Nephron progenitor cell (in vitro differentiated cells): ENCODE results near the gene NDUFA9.
A peak's percentile ranks its signal among the peaks of the same experiment; 100 is the strongest.

ENCODE experiments used
- DNase-seq: peaks from one replicate; pipeline ENCODE4 v3.0.0; 2021
- H3K27ac Mint-ChIP-seq: 2 replicates; pipeline ENCODE4 v1.8.0; 2021; ENCODE audit warnings: mild to moderate bottlenecking, moderate library complexity, mixed read lengths
- H3K27me3 Mint-ChIP-seq: 2 replicates; pipeline ENCODE4 v1.8.0; 2021; ENCODE audit warnings: mild to moderate bottlenecking, low read depth, mixed read lengths; ENCODE audit not compliant: poor library complexity
- H3K36me3 Mint-ChIP-seq: 2 replicates; pipeline ENCODE4 v1.8.0; 2021; ENCODE audit warnings: low read depth, mixed read lengths
- H3K4me1 Mint-ChIP-seq: 2 replicates; pipeline ENCODE4 v1.8.0; 2021; ENCODE audit warnings: mixed read lengths
- H3K4me3 Mint-ChIP-seq: 2 replicates; pipeline ENCODE4 v1.8.0; 2021; ENCODE audit warnings: mild to moderate bottlenecking, moderate library complexity, mixed read lengths
- H3K9me3 Mint-ChIP-seq: 2 replicates; pipeline ENCODE4 v1.8.0; 2021; ENCODE audit warnings: mild to moderate bottlenecking, moderate library complexity, mixed read lengths
- TF ChIP-seq, protein P1 (sequence below): fragments of 200-600 bp; sonication (generic); IDR thresholded peaks from 2 replicates; pipeline ENCODE4 v1.5.0; 2021; ENCODE audit warnings: antibody characterized with exemption

The NDUFA9 gene

DNA sequence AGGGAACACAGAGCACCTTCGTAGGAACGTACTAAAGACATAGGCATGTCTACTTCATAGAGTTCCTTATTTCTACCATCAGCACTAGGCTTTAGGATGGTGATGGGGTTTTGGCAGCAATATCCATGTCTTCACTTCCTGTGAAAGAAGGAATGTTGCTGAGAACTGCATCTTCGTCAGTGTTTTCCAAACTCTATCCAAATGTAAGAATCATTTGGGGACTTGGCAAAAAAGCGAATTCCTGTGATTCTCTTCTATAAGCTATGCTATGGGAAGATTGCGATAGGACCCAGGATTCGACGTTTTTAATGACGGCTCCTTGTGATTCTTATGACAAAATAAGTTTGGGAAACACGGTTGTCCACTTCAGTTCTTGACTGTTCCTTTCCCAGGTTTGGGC lies 39.8 kb upstream of the NDUFA9 start:
- no peak overlapping the region for H3K4me3 Mint-ChIP-seq
- TF ChIP-seq, protein P1, sequence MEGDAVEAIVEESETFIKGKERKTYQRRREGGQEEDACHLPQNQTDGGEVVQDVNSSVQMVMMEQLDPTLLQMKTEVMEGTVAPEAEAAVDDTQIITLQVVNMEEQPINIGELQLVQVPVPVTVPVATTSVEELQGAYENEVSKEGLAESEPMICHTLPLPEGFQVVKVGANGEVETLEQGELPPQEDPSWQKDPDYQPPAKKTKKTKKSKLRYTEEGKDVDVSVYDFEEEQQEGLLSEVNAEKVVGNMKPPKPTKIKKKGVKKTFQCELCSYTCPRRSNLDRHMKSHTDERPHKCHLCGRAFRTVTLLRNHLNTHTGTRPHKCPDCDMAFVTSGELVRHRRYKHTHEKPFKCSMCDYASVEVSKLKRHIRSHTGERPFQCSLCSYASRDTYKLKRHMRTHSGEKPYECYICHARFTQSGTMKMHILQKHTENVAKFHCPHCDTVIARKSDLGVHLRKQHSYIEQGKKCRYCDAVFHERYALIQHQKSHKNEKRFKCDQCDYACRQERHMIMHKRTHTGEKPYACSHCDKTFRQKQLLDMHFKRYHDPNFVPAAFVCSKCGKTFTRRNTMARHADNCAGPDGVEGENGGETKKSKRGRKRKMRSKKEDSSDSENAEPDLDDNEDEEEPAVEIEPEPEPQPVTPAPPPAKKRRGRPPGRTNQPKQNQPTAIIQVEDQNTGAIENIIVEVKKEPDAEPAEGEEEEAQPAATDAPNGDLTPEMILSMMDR = no peak
- no peak for DNase-seq
- H3K27me3 Mint-ChIP-seq = peaks cover 6% of the 10 kb centered on the region
- H3K27ac Mint-ChIP-seq = peak overlapping the region; percentile 69
- H3K36me3 Mint-ChIP-seq = peaks cover 20% of the 10 kb centered on the region
- H3K9me3 Mint-ChIP-seq = no peaks in the 10 kb centered on the region
- peaks cover 13% of the 10 kb centered on the region for H3K4me1 Mint-ChIP-seq

DNA sequence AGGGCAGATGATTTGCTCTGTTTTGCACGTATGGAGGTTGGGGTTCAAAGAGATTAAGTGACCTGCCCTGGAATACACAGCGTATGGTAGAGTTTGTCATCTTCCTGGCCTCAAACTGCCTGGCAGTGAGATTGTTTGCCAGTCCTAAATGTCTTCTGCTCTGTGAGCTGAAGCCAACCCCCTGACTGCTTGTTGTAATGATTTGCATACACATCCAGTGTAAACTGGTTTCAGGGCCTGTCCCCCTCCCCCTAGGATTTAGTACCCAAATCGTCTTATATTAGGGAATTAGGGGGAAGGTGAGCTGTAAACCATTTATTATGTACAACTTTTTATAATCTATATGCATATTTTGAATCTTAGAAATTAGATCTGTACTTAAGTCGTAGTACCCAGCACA lies 38.4 kb upstream of the NDUFA9 start:
- peaks cover 4% of the 10 kb centered on the region for H3K4me1 Mint-ChIP-seq
- no peaks in the 10 kb centered on the region for H3K9me3 Mint-ChIP-seq
- no peak overlapping the region for H3K27ac Mint-ChIP-seq
- TF ChIP-seq, protein P1 = no peak
- no peak for DNase-seq
- H3K36me3 Mint-ChIP-seq = peaks cover 26% of the 10 kb centered on the region
- H3K4me3 Mint-ChIP-seq = no peak overlapping the region
- H3K27me3 Mint-ChIP-seq = no peaks in the 10 kb centered on the region

DNA sequence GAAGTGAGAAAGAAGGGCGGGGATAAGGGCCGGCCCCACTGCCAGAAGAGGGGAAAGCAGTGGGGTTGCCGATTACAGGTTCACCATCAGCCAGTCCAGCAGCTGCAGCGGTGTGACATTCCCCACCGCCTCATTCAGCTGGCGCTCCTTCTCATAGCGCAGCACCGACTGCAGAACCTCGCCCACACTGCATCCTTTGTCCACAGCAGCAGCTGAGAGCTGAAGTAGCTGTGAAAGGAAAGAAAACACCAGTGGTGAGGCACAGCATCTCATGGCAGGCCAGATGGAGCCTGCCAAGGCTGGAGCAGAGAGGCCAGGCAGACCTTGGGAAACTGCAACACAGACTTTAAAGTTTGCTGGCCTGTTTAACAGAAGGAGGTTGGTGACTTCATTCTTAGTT lies 33.2 kb upstream of the NDUFA9 start:
- no peak overlapping the region for H3K4me3 Mint-ChIP-seq
- H3K27me3 Mint-ChIP-seq = no peaks in the 10 kb centered on the region
- no peak for DNase-seq
- no peak overlapping the region for H3K27ac Mint-ChIP-seq
- H3K4me1 Mint-ChIP-seq = no peaks in the 10 kb centered on the region
- H3K9me3 Mint-ChIP-seq = no peaks in the 10 kb centered on the region
- peaks cover 20% of the 10 kb centered on the region for H3K36me3 Mint-ChIP-seq
- TF ChIP-seq, protein P1 = no peak

DNA sequence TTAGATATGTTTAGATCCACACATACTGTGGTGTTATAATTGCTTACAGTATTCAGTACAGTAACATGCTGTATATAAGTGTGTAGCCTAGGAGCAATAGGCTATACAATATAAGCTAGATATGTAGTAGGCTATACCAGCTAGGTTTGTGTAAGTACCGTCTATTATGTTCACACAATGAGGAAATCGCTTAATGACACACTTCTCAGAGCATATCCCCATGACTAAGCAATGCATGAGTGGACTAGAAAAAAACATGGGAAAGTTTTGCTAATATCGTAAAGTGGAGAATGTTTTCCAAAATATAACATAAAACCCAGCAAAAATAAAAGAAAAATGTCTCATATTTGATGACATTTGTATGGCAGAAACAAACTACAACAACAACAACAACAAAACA lies 27.4 kb upstream of the NDUFA9 start:
- no peak overlapping the region for H3K27ac Mint-ChIP-seq
- no peaks in the 10 kb centered on the region for H3K36me3 Mint-ChIP-seq
- peaks cover 34% of the 10 kb centered on the region for H3K27me3 Mint-ChIP-seq

DNA sequence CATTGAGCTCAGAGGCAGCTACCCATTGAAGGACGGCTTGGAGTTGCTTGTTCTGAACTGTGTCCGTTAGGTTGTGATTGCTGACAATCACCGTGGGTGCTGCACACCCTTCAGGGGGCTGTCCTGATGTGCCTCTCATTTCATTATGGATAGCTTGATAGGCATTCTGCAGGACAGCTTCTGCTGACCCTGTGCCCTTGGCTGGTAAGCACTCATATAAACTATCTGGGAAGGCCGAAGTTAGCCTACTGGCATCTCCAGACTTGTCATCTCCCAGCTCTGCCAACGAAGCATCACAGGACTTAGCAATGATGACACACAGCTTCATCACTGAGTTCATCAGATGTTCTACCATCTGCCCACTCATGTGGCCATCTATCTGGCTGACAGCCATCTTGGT lies 22.4 kb upstream of the NDUFA9 start:
- Mint-ChIP-seq H3K4me1 (no peaks in the 10 kb centered on the region), H3K36me3 (no peaks in the 10 kb centered on the region), H3K27me3 (peaks cover 48% of the 10 kb centered on the region), H3K9me3 (peaks cover 5% of the 10 kb centered on the region), H3K4me3 (no peak overlapping the region), H3K27ac (no peak overlapping the region)
- DNase-seq = no peak
- TF ChIP-seq, protein P1 = no peak

More for the DNA sequence above, 27.4 kb upstream of the NDUFA9 start:
- Mint-ChIP-seq H3K9me3 (peaks cover 5% of the 10 kb centered on the region), H3K4me1 (no peaks in the 10 kb centered on the region), H3K4me3 (no peak overlapping the region)
- TF ChIP-seq, protein P1 = no peak
- DNase-seq = no peak

DNA sequence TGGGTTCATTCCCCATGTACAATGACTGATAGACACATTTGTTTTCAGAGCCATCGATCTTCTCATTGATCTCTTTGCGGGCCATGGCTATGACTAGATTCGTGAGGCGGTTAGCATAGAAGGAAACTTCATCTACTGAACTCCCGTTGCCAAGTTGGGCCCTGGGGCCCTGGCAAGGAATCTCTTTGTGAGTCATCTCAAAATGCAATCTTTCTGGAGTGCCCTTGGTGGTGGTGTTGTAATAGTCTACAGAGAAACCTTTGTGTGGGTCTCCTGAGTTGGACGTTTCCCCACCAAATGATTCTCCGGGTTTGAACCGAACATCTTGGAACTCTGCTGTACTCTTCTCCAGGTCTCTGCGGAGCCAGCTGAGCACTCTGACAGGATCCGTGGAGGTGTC lies 20.5 kb upstream of the NDUFA9 start:
- TF ChIP-seq, protein P1 = no peak
- Mint-ChIP-seq H3K36me3 (peaks cover under 1% of the 10 kb centered on the region), H3K4me3 (no peak overlapping the region), H3K27me3 (peaks cover 35% of the 10 kb centered on the region), H3K9me3 (peaks cover 7% of the 10 kb centered on the region), H3K4me1 (no peaks in the 10 kb centered on the region), H3K27ac (no peak overlapping the region)
- DNase-seq = no peak
